Activated CD4-positive, alpha-beta memory T cell treated with anti-CD3 and anti-CD28 coated beads for 36 hours (primary cell): Measurements from ENCODE around the gene IL36B. TPM values are rescaled to one million over a fixed set of nuclear protein-coding genes. Genes with fewer than 3 reads are reported as not detected.

Source experiments
- CTCF ChIA-PET: fragments of 350-600 bp; sonication (Branson Sonifier 250); formaldehyde crosslinking; loops from one replicate; lab custom pipeline; 2021; ENCODE audit warnings: antibody characterized with exemption, inconsistent platforms; lab: Charles Lee
- POLR2A ChIA-PET: fragments of 350-600 bp; sonication (Branson Sonifier 250); formaldehyde crosslinking; loops from one replicate; lab custom pipeline; 2021; ENCODE audit warnings: antibody characterized with exemption; lab: Charles Lee
- DNase-seq: peaks from one replicate; pipeline ENCODE4 v3.0.0-alpha.2; 2020
- H3K27ac Mint-ChIP-seq: one replicate; pipeline ENCODE4 v1.8.0; 2021; ENCODE audit warnings: mixed read lengths
- H3K27me3 Mint-ChIP-seq: one replicate; pipeline ENCODE4 v1.8.0; 2021; ENCODE audit warnings: mixed read lengths
- H3K36me3 Mint-ChIP-seq: one replicate; pipeline ENCODE4 v1.8.0; 2021; ENCODE audit warnings: mixed read lengths
- H3K4me1 Mint-ChIP-seq: one replicate; pipeline ENCODE4 v1.8.0; 2021; ENCODE audit warnings: low read depth, mixed read lengths
- H3K4me3 Mint-ChIP-seq: one replicate; pipeline ENCODE4 v1.8.0; 2021; ENCODE audit warnings: mild to moderate bottlenecking, mixed read lengths
- H3K9me3 Mint-ChIP-seq: one replicate; pipeline ENCODE4 v1.8.0; 2021; ENCODE audit warnings: mixed read lengths
- intact Hi-C: fragments of 100-400 bp; cut with micrococcal nuclease; formaldehyde crosslinking; loops from one replicate; pipeline ENCODE4 v1.15.1; 2023
- total RNA-seq, 2 experiments: library from RNA; stranded (reverse); gene quantifications; one replicate each; pipeline ENCODE4 v1.2.3, GENCODE V29; 2021

The IL36B gene
- total RNA-seq, 2 experiments from 2014 or later: not detected

GRCh38 chr2:113088213-113088992 is 35.7 kb upstream of the IL36B start:
- peaks cover 3% of the 10 kb centered on the region for H3K9me3 Mint-ChIP-seq
- H3K4me3 Mint-ChIP-seq: no peak overlapping the region
- H3K27ac Mint-ChIP-seq: no peak overlapping the region
- ChIA-PET POLR2A (no interaction called here), CTCF (interaction anchor here (1.2 to 3.0 kb wide), 3 partner anchors 8 to 110 kb away, joined by 4 to 22 read pairs (median 5); no protein-coding TSS in a partner anchor)
- H3K36me3 Mint-ChIP-seq: no peaks in the 10 kb centered on the region
- H3K4me1 Mint-ChIP-seq: peaks cover 6% of the 10 kb centered on the region
- no peak for DNase-seq
- intact Hi-C loops: no loop called here
- H3K27me3 Mint-ChIP-seq: peaks cover 5% of the 10 kb centered on the region

DNA sequence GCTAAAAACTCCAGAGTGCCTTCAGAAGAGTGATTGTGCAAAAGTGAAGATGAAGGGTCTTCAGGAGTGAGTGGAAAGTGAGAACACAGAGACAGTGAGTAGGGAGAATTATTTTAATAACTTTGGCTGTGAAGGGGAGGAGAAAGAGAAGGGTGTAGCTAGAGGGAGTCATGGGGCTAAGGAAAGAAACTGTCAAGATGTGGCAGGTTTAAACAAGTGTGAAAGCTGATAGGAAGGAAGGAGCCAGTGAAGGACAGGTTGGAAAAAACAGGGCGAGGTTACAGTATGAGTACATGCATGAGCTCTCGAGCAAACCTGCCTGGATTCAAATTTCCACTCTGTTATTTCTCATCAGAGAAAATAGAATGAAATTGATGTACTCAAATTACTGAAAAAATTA is 32.9 kb upstream of the IL36B start:
- intact Hi-C loops: loop anchor here (2.0 kb wide), 4 partner anchors 19 to 119 kb away; no protein-coding TSS in a partner anchor
- H3K4me1 Mint-ChIP-seq: peaks cover 10% of the 10 kb centered on the region
- no peak overlapping the region for H3K27ac Mint-ChIP-seq
- H3K4me3 Mint-ChIP-seq: no peak overlapping the region
- DNase-seq: no peak
- POLR2A ChIA-PET: no interaction called here
- H3K9me3 Mint-ChIP-seq: peaks cover 3% of the 10 kb centered on the region
- CTCF ChIA-PET: interaction anchor here (0.9 to 14.3 kb wide), 8 partner anchors 13 to 119 kb away, joined by 3 to 239 read pairs (median 5); no protein-coding TSS in a partner anchor
- peaks cover 11% of the 10 kb centered on the region for H3K27me3 Mint-ChIP-seq
- H3K36me3 Mint-ChIP-seq: no peaks in the 10 kb centered on the region

- POLR2A ChIA-PET: no interaction called here
- CTCF ChIA-PET: interaction anchor here (0.6 to 14.3 kb wide), 21 partner anchors 12 to 542 kb away, joined by 3 to 239 read pairs (median 3); no protein-coding TSS in a partner anchor
- Mint-ChIP-seq H3K4me3 (no peak overlapping the region), H3K9me3 (peaks cover 3% of the 10 kb centered on the region), H3K36me3 (no peaks in the 10 kb centered on the region), H3K4me1 (peaks cover 10% of the 10 kb centered on the region), H3K27me3 (peaks cover 12% of the 10 kb centered on the region), H3K27ac (no peak overlapping the region)
- intact Hi-C loops: loop anchor here (1.0 to 5.0 kb wide), 7 partner anchors 20 to 308 kb away; no protein-coding TSS in a partner anchor
- no peak for DNase-seq
These were observed 31.8 kb upstream of the IL36B start for GRCh38 chr2:113084249-113085000.

DNA sequence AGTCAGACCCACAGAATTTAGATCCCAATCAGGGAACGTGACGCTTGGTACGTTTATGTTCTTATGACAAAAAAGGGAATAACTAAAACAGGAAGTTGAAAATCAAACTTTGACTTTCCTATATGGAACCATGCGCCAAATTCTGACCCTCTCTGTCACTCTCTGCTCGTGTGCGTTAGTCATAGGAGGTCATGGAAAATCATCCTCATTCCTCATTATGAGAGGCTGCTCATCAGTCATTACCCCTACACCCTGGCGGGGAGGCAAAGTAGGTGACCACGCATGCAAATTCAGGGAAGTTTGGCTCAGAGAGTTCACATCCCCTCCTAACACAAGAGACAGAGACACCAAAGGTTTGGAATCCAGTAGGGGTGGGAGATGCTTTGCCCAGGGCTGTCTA is 30.6 kb upstream of the IL36B start:
- DNase-seq: peak; percentile 38
- ChIA-PET CTCF (interaction anchor here (1.0 to 14.3 kb wide), 3 partner anchors 21 to 116 kb away, joined by 6 to 239 read pairs (median 12); no protein-coding TSS in a partner anchor), POLR2A (no interaction called here)
- peaks cover 10% of the 10 kb centered on the region for H3K4me1 Mint-ChIP-seq
- no peak overlapping the region for H3K4me3 Mint-ChIP-seq
- H3K27ac Mint-ChIP-seq: no peak overlapping the region
- H3K36me3 Mint-ChIP-seq: no peaks in the 10 kb centered on the region
- intact Hi-C loops: loop anchor here (5.0 kb wide), 1 partner anchor 309 kb away; no protein-coding TSS in a partner anchor
- peaks cover 12% of the 10 kb centered on the region for H3K27me3 Mint-ChIP-seq
- peaks cover 3% of the 10 kb centered on the region for H3K9me3 Mint-ChIP-seq

DNA sequence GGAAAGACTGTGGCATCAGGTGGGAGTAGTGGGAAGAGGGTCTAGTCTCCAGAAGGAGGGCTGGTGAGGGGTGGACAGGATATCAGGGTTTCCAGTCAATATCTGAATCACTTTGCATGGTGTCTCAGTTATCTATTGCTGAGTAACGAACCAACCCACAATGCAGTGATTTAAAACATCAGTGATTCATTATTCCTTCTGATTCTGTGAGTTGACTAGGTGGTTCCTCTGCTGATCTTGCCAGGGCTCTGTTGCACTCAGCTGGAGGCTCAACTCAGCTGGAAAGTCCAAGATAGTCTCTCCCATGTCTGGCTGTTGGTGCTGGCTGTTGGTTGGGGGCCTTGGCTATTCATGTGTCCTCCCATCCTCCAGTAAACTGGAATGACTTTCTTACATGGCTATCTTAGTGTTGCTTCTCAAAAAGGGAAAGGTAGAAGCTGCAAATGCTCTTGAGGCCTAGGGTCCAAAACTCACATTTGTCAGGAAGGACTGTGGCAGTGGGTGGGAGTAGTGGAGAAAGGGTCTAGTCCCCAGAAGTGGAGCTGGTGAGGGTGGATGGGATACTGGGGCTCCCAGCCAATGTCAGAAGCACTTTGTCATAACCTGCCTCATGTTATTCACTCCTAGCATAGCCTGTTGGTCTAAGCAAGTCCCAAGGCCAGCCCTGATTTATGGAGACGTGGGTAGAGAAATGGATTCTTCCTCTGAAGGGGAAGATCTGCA is 29.0 kb upstream of the IL36B start:
- no peak overlapping the region for H3K4me3 Mint-ChIP-seq
- intact Hi-C loops: loop anchor here (5.0 kb wide), 1 partner anchor 311 kb away; no protein-coding TSS in a partner anchor
- ChIA-PET CTCF (interaction anchor here (0.6 to 14.3 kb wide), 4 partner anchors 16 to 67 kb away, joined by 3 to 239 read pairs (median 8); no protein-coding TSS in a partner anchor), POLR2A (interaction anchor here (1.2 kb wide), 1 partner anchor 97 kb away, joined by 3 read pairs; no protein-coding TSS in a partner anchor)
- peaks cover 9% of the 10 kb centered on the region for H3K27me3 Mint-ChIP-seq
- H3K4me1 Mint-ChIP-seq: peaks cover 10% of the 10 kb centered on the region
- no peak for DNase-seq
- no peaks in the 10 kb centered on the region for H3K9me3 Mint-ChIP-seq
- H3K36me3 Mint-ChIP-seq: no peaks in the 10 kb centered on the region
- H3K27ac Mint-ChIP-seq: no peak overlapping the region

DNA sequence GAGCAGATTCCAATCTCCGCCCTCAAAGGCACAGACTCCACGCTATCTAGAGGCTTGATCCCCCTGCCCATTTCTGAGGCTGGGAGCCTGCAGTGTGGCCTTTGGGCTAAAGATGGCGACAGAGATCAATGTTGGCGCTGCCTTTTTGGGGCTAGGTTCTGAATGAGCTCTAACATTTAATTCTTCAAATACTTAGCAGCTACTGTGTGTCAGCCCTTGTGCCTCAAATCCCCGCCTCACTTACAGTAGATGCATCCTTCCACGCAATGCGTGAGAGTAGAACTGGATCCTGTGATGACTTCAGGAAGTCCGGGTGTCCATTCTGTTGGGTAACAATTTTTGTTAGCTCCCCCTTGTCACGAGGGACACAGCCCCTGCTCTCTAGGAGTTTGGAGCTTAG is 27.5 kb upstream of the IL36B start:
- Mint-ChIP-seq H3K4me1 (peaks cover 11% of the 10 kb centered on the region), H3K27ac (no peak overlapping the region), H3K27me3 (peaks cover 7% of the 10 kb centered on the region), H3K9me3 (no peaks in the 10 kb centered on the region), H3K36me3 (no peaks in the 10 kb centered on the region), H3K4me3 (no peak overlapping the region)
- intact Hi-C loops: loop anchor here (1.0 to 5.0 kb wide), 4 partner anchors 57 to 312 kb away; no protein-coding TSS in a partner anchor
- ChIA-PET POLR2A (interaction anchor here (0.6 to 1.0 kb wide), 2 partner anchors 28 to 101 kb away, joined by 3 to 5 read pairs; partner anchors contain the start of gene IL36B), CTCF (interaction anchor here (0.6 to 14.3 kb wide), 54 partner anchors 9 to 310 kb away, joined by 3 to 239 read pairs (median 5); partner anchors contain the start of genes IL1RN, IL36RN and PSD4)
- peak; percentile 74 for DNase-seq

- no peak overlapping the region for H3K27ac Mint-ChIP-seq
- no peaks in the 10 kb centered on the region for H3K36me3 Mint-ChIP-seq
- H3K4me1 Mint-ChIP-seq: peaks cover 11% of the 10 kb centered on the region
- POLR2A ChIA-PET: no interaction called here
- H3K9me3 Mint-ChIP-seq: no peaks in the 10 kb centered on the region
- CTCF ChIA-PET: interaction anchor here (1.0 to 14.3 kb wide), 21 partner anchors 10 to 311 kb away, joined by 3 to 239 read pairs (median 8); partner anchors contain the start of genes IL36RN and PSD4
- intact Hi-C loops: no loop called here
- DNase-seq: no peak
- peaks cover 7% of the 10 kb centered on the region for H3K27me3 Mint-ChIP-seq
- H3K4me3 Mint-ChIP-seq: no peak overlapping the region
These were observed 26.5 kb upstream of the IL36B start for GRCh38 chr2:113079131-113079530.

DNA sequence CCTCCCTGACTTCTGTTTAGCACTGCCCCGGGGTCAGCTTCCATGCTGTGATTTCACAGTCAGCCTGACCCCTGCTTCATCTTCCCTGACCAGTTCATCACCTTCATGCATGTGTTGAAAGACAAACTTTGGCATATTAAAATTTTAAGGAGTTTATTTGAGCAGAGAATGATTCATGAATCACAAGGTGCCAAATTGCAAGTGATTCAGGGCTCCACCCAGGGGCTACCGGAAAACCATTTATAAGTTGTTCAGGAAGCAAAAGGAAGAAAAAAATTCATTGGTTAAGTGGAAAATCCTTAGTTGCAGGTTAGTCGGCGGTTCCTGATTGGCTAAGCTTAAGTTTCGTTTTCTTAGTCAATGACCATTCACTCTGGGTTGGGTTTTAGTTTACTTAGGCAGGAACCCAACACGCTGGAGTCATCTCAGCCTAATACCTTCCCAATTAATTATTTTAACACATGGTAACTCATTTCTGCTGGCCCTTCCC is 25.7 kb upstream of the IL36B start:
- Mint-ChIP-seq H3K27ac (no peak overlapping the region), H3K9me3 (no peaks in the 10 kb centered on the region), H3K27me3 (peaks cover 7% of the 10 kb centered on the region), H3K36me3 (no peaks in the 10 kb centered on the region), H3K4me3 (no peak overlapping the region), H3K4me1 (peaks cover 8% of the 10 kb centered on the region)
- DNase-seq: no peak
- CTCF ChIA-PET: interaction anchor here (0.6 to 14.3 kb wide), 6 partner anchors 20 to 292 kb away, joined by 4 to 239 read pairs (median 5); partner anchors contain the start of gene IL36RN
- POLR2A ChIA-PET: no interaction called here
- intact Hi-C loops: no loop called here

GRCh38 chr2:113077921-113078320 is 25.3 kb upstream of the IL36B start:
- Mint-ChIP-seq H3K4me1 (peaks cover 4% of the 10 kb centered on the region), H3K27me3 (peaks cover 3% of the 10 kb centered on the region), H3K36me3 (no peaks in the 10 kb centered on the region), H3K4me3 (no peak overlapping the region), H3K9me3 (no peaks in the 10 kb centered on the region), H3K27ac (no peak overlapping the region)
- CTCF ChIA-PET: interaction anchor here (0.6 to 14.3 kb wide), 6 partner anchors 19 to 293 kb away, joined by 3 to 239 read pairs (median 4); partner anchors contain the start of gene IL36RN
- POLR2A ChIA-PET: no interaction called here
- DNase-seq: no peak
- intact Hi-C loops: no loop called here

- H3K27ac Mint-ChIP-seq: no peak overlapping the region
These were observed 24.4 kb upstream of the IL36B start for GRCh38 chr2:113076954-113077669.

More at GRCh38 chr2:113076954-113077669, 24.4 kb upstream of the IL36B start:
- Mint-ChIP-seq H3K27me3 (peaks cover 3% of the 10 kb centered on the region), H3K36me3 (no peaks in the 10 kb centered on the region), H3K4me3 (no peak overlapping the region), H3K4me1 (peaks cover 4% of the 10 kb centered on the region), H3K9me3 (no peaks in the 10 kb centered on the region)
- no peak for DNase-seq
- CTCF ChIA-PET: interaction anchor here (0.9 to 14.3 kb wide), 7 partner anchors 61 to 331 kb away, joined by 3 to 239 read pairs (median 4); no protein-coding TSS in a partner anchor
- POLR2A ChIA-PET: interaction anchor here (1.5 kb wide), 1 partner anchor 18 kb away, joined by 3 read pairs; the partner anchor contains the start of gene IL36RN
- intact Hi-C loops: no loop called here
